Suprapubic skin (tissue), 4 donors: ENCODE measurements around the gene CPXM1. TPM values are rescaled to one million over a fixed set of nuclear protein-coding genes. Genes with fewer than 3 reads are reported as not detected.

Experiments used
- DNase-seq, 2 donors: peaks; one replicate each; pipeline ENCODE4 v3.0.0-alpha.2; 2019; ENCODE audit warnings: low spot score in 2 of 2
- H3K27ac ChIP-seq: fragments of 200-600 bp; sonication (generic); one replicate; pipeline ENCODE4 v1.5.1; 2019
- H3K27me3 ChIP-seq: fragments of 200-600 bp; sonication (generic); one replicate; pipeline ENCODE4 v1.5.1; 2019
- H3K36me3 ChIP-seq: fragments of 200-600 bp; sonication (generic); one replicate; pipeline ENCODE4 v1.5.1; 2019
- H3K4me1 ChIP-seq: fragments of 200-600 bp; sonication (generic); one replicate; pipeline ENCODE4 v1.5.1; 2019
- H3K4me3 ChIP-seq: fragments of 200-600 bp; sonication (generic); one replicate; pipeline ENCODE4 v1.5.1; 2019; ENCODE audit warnings: mild to moderate bottlenecking
- H3K9me3 ChIP-seq: fragments of 200-600 bp; sonication (generic); one replicate; pipeline ENCODE4 v1.5.1; 2019
- CTCF ChIP-seq, 2 donors: fragments of 200-600 bp in 1 of 2; fragments of 450-650 bp in 1 of 2; sonication (generic) in 1 of 2; IDR thresholded peaks; one replicate each; pipeline ENCODE4 v1.5.1; 2016 to 2019; ENCODE audit warnings: antibody characterized with exemption in 2 of 2, mild to moderate bottlenecking in 1 of 2, moderate library complexity in 1 of 2
- EP300 ChIP-seq: sonication (generic); formaldehyde crosslinking; IDR thresholded peaks from one replicate; pipeline ENCODE4 v1.6.1; 2017; ENCODE audit warnings: antibody characterized with exemption
- POLR2A ChIP-seq, 2 donors: fragments of 450-650 bp; IDR thresholded peaks; one replicate each; pipeline ENCODE4 v1.6.1; 2017; ENCODE audit warnings: antibody characterized with exemption in 2 of 2, mild to moderate bottlenecking in 2 of 2, moderate library complexity in 2 of 2
- POLR2AphosphoS5 ChIP-seq, 3 donors: sonication (generic); formaldehyde crosslinking; IDR thresholded peaks; one replicate each; pipeline ENCODE4 v1.6.1; 2017; ENCODE audit warnings: antibody characterized with exemption in 3 of 3
- WGBS: methylation state at CpG from one replicate; pipeline ENCODE4 v1.1.5; 2018; 5-methylcytosine and 5-hydroxymethylcytosine counted together
- total RNA-seq, 4 donors: library from RNA; depleted of rRNA; stranded (reverse); fragments of >200 nt; gene quantifications; one replicate each; pipeline ENCODE4 v1.1.0, GENCODE V29; 2016

The CPXM1 gene
- total RNA-seq, 4 donors from 2014 or later: 1.5 to 5.1 (median 3.2) TPM

- H3K36me3 ChIP-seq: peaks cover 4% of the 10 kb centered on the region
- TF ChIP-seq POLR2A (IDR thresholded peaks at IDR 0.05) (no peak), EP300 (no peak), CTCF (IDR thresholded peaks at IDR 0.05) (no peak), POLR2AphosphoS5 (IDR thresholded peaks at IDR 0.05) (no peak)
- WGBS: 11% methylated on average over 16 of the region's 33 CpGs
- peak; percentile 89 to 91 for DNase-seq
- no peaks in the 10 kb centered on the region for H3K27me3 ChIP-seq
- H3K4me1 ChIP-seq: peaks cover 20% of the 10 kb centered on the region
- H3K9me3 ChIP-seq: no peaks in the 10 kb centered on the region
- peak overlapping the region; percentile 86 for H3K27ac ChIP-seq
- H3K4me3 ChIP-seq: peak overlapping the region; percentile 96
Measured at GRCh38 chr20:2840967-2841531, 40.6 kb upstream of the CPXM1 start.

GRCh38 chr20:2840138-2840966, 39.9 kb upstream of the CPXM1 start, which contains the start of the genes PCED1A and VPS16:
Gene PCED1A (minus strand): TSS chr20:2840655. CDS start chr20:2839912, 743 bp downstream.
Gene VPS16 (plus strand): TSS chr20:2840745. CDS start chr20:2840775, 30 bp downstream.
- TF ChIP-seq POLR2A (IDR thresholded peaks at IDR 0.05): no peak
- peak; percentile 12 to 63 (median 55) for TF ChIP-seq POLR2AphosphoS5 (IDR thresholded peaks at IDR 0.05)
- Histone ChIP-seq H3K4me3 (peak within 1 kb of the TSS; percentile 96), H3K36me3 (peaks cover 10% of the 10 kb centered on the region), H3K9me3 (no peaks in the 10 kb centered on the region), H3K27ac (peak within 1 kb of the TSS; percentile 86), H3K27me3 (no peaks in the 10 kb centered on the region), H3K4me1 (peaks cover 20% of the 10 kb centered on the region)
- WGBS: 0% methylated on average over 3 of the region's 98 CpGs
- peak; percentile 89 to 93 for DNase-seq

- DNase-seq: no peak
- Histone ChIP-seq H3K36me3 (peaks cover 12% of the 10 kb centered on the region), H3K27me3 (no peaks in the 10 kb centered on the region), H3K4me3 (peak overlapping the region; percentile 96), H3K9me3 (no peaks in the 10 kb centered on the region), H3K4me1 (peaks cover 20% of the 10 kb centered on the region), H3K27ac (peak overlapping the region; percentile 86)
- WGBS: 82% methylated on average over 16 of the region's 21 CpGs
- TF ChIP-seq EP300 (no peak), POLR2A (IDR thresholded peaks at IDR 0.05) (no peak), CTCF (IDR thresholded peaks at IDR 0.05) (no peak), POLR2AphosphoS5 (IDR thresholded peaks at IDR 0.05) (no peak)
Measured at GRCh38 chr20:2839732-2840137, 39.3 kb upstream of the CPXM1 start.

- no peaks in the 10 kb centered on the region for H3K27me3 ChIP-seq
Measured at GRCh38 chr20:2838847-2839671, 38.6 kb upstream of the CPXM1 start.

GRCh38 chr20:2838170-2838797, 37.9 kb upstream of the CPXM1 start:
- WGBS: 98% methylated on average over 13 of the region's 19 CpGs
- peak in 1 of 2 donors; percentile 72 for DNase-seq
- peaks cover 12% of the 10 kb centered on the region for H3K36me3 ChIP-seq

More at GRCh38 chr20:2838847-2839671, 38.6 kb upstream of the CPXM1 start:
- no peak for DNase-seq
- H3K4me3 ChIP-seq: peak overlapping the region; percentile 96
- peaks cover 12% of the 10 kb centered on the region for H3K36me3 ChIP-seq
- TF ChIP-seq POLR2AphosphoS5 (IDR thresholded peaks at IDR 0.05): no peak
- H3K4me1 ChIP-seq: peaks cover 20% of the 10 kb centered on the region
- no peaks in the 10 kb centered on the region for H3K9me3 ChIP-seq
- WGBS: 89% methylated on average over 15 of the region's 15 CpGs
- no peak overlapping the region for H3K27ac ChIP-seq

More at GRCh38 chr20:2838170-2838797, 37.9 kb upstream of the CPXM1 start:
- Histone ChIP-seq H3K27me3 (no peaks in the 10 kb centered on the region), H3K9me3 (no peaks in the 10 kb centered on the region), H3K27ac (no peak overlapping the region), H3K4me1 (peaks cover 20% of the 10 kb centered on the region), H3K4me3 (no peak overlapping the region)
- TF ChIP-seq EP300 (no peak), POLR2AphosphoS5 (IDR thresholded peaks at IDR 0.05) (no peak), CTCF (IDR thresholded peaks at IDR 0.05) (no peak), POLR2A (IDR thresholded peaks at IDR 0.05) (no peak)
